ENCODE data around the gene UBAP1L. TPM values are rescaled to one million over a fixed set of nuclear protein-coding genes. Genes with fewer than 3 reads are reported as not detected.

UBAP1L gene
- total RNA-seq, 1 donor: 1.7 TPM

DNA sequence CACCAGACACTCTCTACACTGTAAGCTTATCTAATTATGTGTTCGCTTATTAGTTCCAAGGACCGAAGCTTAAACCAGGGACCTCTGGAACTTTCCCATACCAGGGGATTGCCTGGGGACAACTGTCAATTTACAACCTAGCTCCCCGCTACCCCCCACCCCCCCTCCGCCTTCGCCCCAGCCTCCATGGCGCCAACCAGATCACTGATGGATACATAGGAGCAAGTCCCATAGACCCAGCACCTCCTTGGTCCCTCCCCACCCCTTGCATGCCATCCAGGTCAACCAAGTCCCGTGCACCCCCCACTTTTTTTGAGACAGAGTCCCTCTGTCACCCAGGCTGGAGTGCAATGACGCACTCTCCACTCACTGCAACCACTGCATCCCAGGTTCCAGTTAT lies 19.5 kb upstream of the UBAP1L start:
- DNase-seq (ENCODE audit: low read depth): no peak
- no peak overlapping the region for H3K4me3 ChIP-seq (ENCODE audit: low read depth, low read length)
- TF ChIP-seq, protein P1, sequence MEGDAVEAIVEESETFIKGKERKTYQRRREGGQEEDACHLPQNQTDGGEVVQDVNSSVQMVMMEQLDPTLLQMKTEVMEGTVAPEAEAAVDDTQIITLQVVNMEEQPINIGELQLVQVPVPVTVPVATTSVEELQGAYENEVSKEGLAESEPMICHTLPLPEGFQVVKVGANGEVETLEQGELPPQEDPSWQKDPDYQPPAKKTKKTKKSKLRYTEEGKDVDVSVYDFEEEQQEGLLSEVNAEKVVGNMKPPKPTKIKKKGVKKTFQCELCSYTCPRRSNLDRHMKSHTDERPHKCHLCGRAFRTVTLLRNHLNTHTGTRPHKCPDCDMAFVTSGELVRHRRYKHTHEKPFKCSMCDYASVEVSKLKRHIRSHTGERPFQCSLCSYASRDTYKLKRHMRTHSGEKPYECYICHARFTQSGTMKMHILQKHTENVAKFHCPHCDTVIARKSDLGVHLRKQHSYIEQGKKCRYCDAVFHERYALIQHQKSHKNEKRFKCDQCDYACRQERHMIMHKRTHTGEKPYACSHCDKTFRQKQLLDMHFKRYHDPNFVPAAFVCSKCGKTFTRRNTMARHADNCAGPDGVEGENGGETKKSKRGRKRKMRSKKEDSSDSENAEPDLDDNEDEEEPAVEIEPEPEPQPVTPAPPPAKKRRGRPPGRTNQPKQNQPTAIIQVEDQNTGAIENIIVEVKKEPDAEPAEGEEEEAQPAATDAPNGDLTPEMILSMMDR (IDR thresholded peaks at IDR 0.05; ENCODE audit: insufficient read depth, low read depth, low read length): no peak

DNA sequence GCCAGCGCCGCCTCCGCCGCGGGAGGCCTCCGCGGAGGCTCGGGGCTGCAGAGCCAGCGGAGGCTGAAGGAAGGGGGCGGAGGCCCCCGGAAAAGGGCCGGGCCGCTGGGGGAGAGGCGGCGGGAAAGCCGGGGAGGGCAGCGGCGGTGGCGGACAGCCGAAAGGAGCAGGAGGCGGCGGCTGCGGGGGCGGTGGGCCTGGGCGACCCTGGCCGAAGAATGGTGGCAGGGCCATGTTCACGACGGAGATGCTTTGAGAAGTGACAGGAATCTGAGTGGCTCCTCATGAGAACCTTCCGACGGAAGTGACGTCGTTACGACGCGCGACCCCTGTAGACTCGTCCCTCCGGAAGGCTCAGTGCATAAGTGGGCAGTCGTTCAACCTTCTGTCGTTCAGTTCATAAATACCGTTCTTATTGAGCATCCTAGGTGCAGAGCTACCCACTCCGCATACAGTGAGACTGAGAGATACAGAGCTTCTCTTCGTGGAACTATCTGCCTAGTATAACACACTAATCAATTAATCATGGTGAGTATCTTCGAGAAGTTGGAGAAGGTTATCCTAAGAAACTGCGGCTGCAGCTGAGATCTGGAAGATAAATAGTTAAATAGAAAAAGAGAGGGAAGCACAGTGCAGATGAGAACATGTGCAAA lies 18.7 kb upstream of the UBAP1L start, which contains the start of gene PDCD7:
TSS of gene PDCD7 (minus strand) at position 261 of the 653 bp plus-strand sequence. CDS start at position 234, 27 bp downstream.
- DNase-seq (ENCODE audit: low read depth): peak; percentile 93
- H3K4me3 ChIP-seq (ENCODE audit: low read depth, low read length): peak within 1 kb of the TSS; percentile 81
- TF ChIP-seq, protein P1 (IDR thresholded peaks at IDR 0.05; ENCODE audit: insufficient read depth, low read depth, low read length): no peak

DNA sequence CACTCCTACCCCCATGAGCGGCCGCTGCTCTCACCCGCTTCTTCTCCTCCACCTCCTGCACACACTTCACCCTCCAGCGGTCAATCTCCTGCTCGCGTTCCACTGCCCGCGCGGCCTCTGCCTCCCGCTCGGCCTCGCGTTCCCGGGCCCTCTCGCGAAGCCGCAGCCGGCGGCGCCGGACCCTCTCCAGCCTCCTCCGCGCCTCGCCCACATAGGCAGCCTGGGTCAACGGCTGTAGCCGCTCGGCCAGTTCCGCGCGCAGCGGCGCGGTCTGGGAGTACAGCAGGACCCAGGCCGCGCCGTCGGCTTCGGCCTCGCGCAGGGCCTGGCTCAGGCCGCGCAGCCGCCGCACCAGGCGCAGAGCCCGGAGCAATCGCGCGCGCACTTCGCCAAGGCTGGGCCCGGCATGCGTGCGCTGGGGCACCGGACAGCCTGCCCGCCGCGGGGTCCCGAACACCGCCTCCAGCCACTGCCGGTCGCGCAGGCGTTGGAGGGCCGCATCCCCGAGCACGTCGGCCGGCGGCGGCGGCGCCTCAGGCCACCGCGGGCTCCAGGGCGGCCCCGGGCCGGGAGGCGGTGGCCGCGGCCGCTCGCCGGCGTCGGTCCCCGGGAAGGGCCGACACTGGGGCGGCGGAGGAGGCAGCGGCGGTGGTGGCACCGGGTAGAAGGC lies 18.0 kb upstream of the UBAP1L start:
- DNase-seq (ENCODE audit: low read depth): peak; percentile 61

DNA sequence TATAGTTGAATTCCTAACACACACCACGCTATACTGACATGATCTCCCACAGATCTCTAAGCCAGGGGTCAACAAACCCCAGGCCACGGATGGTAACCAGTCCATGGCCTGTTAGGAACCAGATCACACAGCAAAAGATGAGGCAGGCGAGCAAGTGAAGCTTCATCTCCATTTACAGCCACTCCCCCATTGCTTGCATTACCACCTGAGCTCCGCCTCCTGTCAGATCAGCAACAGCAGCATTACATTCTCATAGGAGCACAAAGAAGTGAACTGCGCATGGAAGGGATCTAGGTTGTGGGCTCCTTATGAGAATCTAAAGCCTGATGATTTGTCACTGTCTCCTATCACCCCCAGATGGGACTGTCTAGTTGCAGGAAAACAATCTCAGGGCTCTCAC lies 15.9 kb upstream of the UBAP1L start:
- no peak overlapping the region for H3K4me3 ChIP-seq (ENCODE audit: low read depth, low read length)
- no peak for DNase-seq (ENCODE audit: low read depth)
- TF ChIP-seq, protein P1 (IDR thresholded peaks at IDR 0.05; ENCODE audit: insufficient read depth, low read depth, low read length): no peak

More for the DNA sequence above, 18.0 kb upstream of the UBAP1L start:
- H3K4me3 ChIP-seq (ENCODE audit: low read depth, low read length): peak overlapping the region; percentile 81
- TF ChIP-seq, protein P1 (IDR thresholded peaks at IDR 0.05; ENCODE audit: insufficient read depth, low read depth, low read length): no peak

DNA sequence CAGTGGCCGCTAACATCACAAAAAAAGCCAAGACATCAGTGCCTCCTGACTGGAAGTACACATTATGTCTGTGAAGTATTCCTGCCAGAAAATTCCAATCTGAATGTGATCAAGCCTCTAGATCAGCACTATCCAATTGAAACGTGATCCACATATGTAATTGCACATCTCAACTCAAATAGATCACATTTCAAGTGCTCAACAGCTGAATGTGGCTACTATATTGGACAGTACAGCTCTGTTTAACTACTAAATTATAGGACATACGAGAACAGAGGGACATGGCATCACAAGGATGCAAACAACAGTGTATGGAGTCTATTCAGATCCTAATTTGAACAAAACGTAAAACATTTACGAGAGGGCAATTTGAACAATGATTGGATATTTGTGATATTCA lies 542 bp upstream of the UBAP1L start:
- no peak overlapping the region for H3K4me3 ChIP-seq (ENCODE audit: low read depth, low read length)
- TF ChIP-seq, protein P1 (IDR thresholded peaks at IDR 0.05; ENCODE audit: insufficient read depth, low read depth, low read length): no peak
- no peak for DNase-seq (ENCODE audit: low read depth)

DNA sequence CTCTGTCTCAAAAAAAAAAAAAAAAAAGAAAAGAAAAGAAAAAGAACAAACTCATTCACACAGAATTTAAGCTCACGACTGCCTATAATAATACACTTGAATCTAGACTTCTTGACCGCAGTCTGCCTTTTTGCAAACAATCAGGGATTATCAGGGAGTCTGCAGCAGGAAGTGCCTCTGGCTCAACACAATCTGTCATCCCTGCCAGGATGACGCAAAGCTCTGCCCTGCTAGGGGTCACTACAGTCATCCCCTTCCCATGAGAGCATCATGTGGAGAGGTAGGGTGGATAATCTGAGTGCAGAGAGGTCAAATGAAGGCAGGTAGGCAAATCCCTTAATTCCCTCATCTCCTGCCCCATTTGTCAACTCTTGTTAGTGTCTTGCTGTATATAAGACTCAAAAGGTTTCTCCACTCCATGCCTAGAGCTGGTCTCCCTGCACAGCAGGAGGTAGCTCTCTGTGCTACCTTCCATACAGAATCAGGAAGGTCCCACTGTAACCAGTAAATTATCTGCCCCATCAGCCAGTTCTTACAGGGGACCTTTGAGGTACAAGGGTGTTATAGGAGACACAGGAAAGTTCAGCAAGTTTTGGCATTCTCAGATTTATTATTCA lies 4.2 kb downstream of the UBAP1L start:
- no peak overlapping the region for H3K4me3 ChIP-seq (ENCODE audit: low read depth, low read length)
- DNase-seq (ENCODE audit: low read depth): peak; percentile 87
- TF ChIP-seq, protein P1 (IDR thresholded peaks at IDR 0.05; ENCODE audit: insufficient read depth, low read depth, low read length): no peak
